Trophoblast cell (in vitro differentiated cells and primary cell): ENCODE data around the gene KCNK3.
"Not testable (repeated sequence)": the region's sequence is repeated elsewhere in the genome, so short reads cannot be mapped to it uniquely, and the experiment has no call there.

Experiments
- DNase-seq, 2 donors: peaks; one replicate each; pipeline ENCODE4 v3.0.0-alpha.2; 2016
- H2AFZ ChIP-seq: 2 replicates; pipeline ENCODE4 v1.6.1; 2013; ENCODE audit warnings: low read length, moderate library complexity, mild to moderate bottlenecking; ENCODE audit not compliant: insufficient read depth, poor library complexity
- H2AK5ac ChIP-seq: 2 replicates; pipeline ENCODE4 v1.6.1; 2013; ENCODE audit warnings: mild to moderate bottlenecking, low read length
- H2BK120ac ChIP-seq: 2 replicates; pipeline ENCODE4 v1.6.1; 2013; ENCODE audit warnings: low read length, mild to moderate bottlenecking, moderate library complexity; ENCODE audit not compliant: insufficient read depth, poor library complexity
- H2BK12ac ChIP-seq: 2 replicates; pipeline ENCODE4 v1.6.1; 2013; ENCODE audit warnings: mild to moderate bottlenecking, low read length, moderate library complexity
- H2BK5ac ChIP-seq: 2 replicates; pipeline ENCODE4 v1.6.1; 2013; ENCODE audit warnings: low read length, low read depth, moderate library complexity, mild to moderate bottlenecking; ENCODE audit not compliant: poor library complexity
- H3K14ac ChIP-seq: 2 replicates; pipeline ENCODE4 v1.6.1; 2013; ENCODE audit warnings: mild to moderate bottlenecking, low read length
- H3K18ac ChIP-seq: 2 replicates; pipeline ENCODE4 v1.6.1; 2013; ENCODE audit warnings: mild to moderate bottlenecking, low read length
- H3K23ac ChIP-seq: 2 replicates; pipeline ENCODE4 v1.6.1; 2013; ENCODE audit warnings: low read length
- H3K27ac ChIP-seq: 2 replicates; pipeline ENCODE4 v1.5.1; 2013; ENCODE audit warnings: low read depth, mild to moderate bottlenecking, inconsistent platforms, low read length, moderate library complexity
- H3K27me3 ChIP-seq: 2 replicates; pipeline ENCODE4 v1.6.1; 2013; ENCODE audit warnings: inconsistent platforms, mild to moderate bottlenecking, low read length, moderate library complexity; ENCODE audit not compliant: insufficient read depth
- H3K36me3 ChIP-seq, 2 experiments: 1 replicate in 1 of 2; 2 replicates in 1 of 2; pipeline ENCODE4 v1.6.1; 2013; ENCODE audit warnings: low read length in 2 of 2, mild to moderate bottlenecking in 2 of 2, moderate library complexity in 1 of 2; ENCODE audit not compliant: insufficient read depth in 2 of 2, control insufficient read depth in 1 of 2
- H3K4ac ChIP-seq: 2 replicates; pipeline ENCODE4 v1.6.1; 2013; ENCODE audit warnings: low read depth, mild to moderate bottlenecking, low read length, moderate library complexity
- H3K4me1 ChIP-seq, 2 experiments: 1 replicate in 1 of 2; 2 replicates in 1 of 2; pipeline ENCODE4 v1.6.1; 2013; ENCODE audit warnings: low read length in 2 of 2, mild to moderate bottlenecking in 2 of 2, moderate library complexity in 1 of 2; ENCODE audit not compliant: insufficient read depth in 2 of 2, control insufficient read depth in 1 of 2
- H3K4me2 ChIP-seq: 2 replicates; pipeline ENCODE4 v1.6.1; 2013; ENCODE audit warnings: inconsistent platforms, mild to moderate bottlenecking, low read length, moderate library complexity
- H3K4me3 ChIP-seq: 2 replicates; pipeline ENCODE4 v1.5.1; 2013; ENCODE audit warnings: mild to moderate bottlenecking, low read depth, low read length, inconsistent platforms
- H3K79me1 ChIP-seq: one replicate; pipeline ENCODE4 v1.6.1; 2013; ENCODE audit warnings: low read length
- H3K79me2 ChIP-seq: 2 replicates; pipeline ENCODE4 v1.6.1; 2013; ENCODE audit warnings: low read length, mild to moderate bottlenecking; ENCODE audit not compliant: control insufficient read depth, insufficient read depth, poor library complexity
- H3K9ac ChIP-seq: 2 replicates; pipeline ENCODE4 v1.6.1; 2013; ENCODE audit warnings: mild to moderate bottlenecking, low read length
- H3K9me3 ChIP-seq: 2 replicates; pipeline ENCODE4 v1.6.1; 2013; ENCODE audit warnings: low read depth, mild to moderate bottlenecking, control low read depth, inconsistent platforms, low read length; ENCODE audit not compliant: insufficient read depth
- H4K12ac ChIP-seq: 2 replicates; pipeline ENCODE4 v1.6.1; 2013; ENCODE audit warnings: low read depth, mild to moderate bottlenecking, low read length, moderate library complexity
- H4K8ac ChIP-seq: 2 replicates; pipeline ENCODE4 v1.6.1; 2013; ENCODE audit warnings: low read depth, mild to moderate bottlenecking, low read length, moderate library complexity
- H4K91ac ChIP-seq: one replicate; pipeline ENCODE4 v1.6.1; 2013; ENCODE audit warnings: low read depth, mild to moderate bottlenecking, low read length, moderate library complexity
- WGBS: extraction: QIAGEN DNeasy Blood & Tissue Kit; methylation state at CpG from one replicate; pipeline ENCODE4 v1.1.7; 2013; ENCODE audit warnings: missing lambda C conversion rate; ENCODE audit not compliant: insufficient read length, insufficient coverage; ENCODE audit errors: extremely low coverage; 5-methylcytosine and 5-hydroxymethylcytosine counted together

Gene KCNK3

DNA sequence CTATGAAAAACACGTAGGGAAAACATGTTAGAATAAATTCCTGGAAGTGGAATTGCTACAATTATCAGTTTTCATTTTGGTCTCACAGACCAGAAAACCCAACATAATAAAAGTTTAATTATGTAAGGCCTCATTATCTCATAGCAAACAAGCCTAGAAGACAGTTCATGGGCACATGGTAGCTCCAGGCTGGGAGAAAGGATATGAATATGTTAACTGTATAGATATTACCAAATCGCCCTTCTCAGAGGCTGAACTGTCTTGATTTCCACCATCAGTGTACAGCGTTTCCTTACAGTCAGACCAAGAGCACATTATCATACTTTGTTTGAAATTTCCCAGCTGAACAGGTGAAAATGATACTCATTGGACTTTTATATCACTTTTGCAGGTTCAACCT lies 54.4 kb downstream of the KCNK3 start:
- Histone ChIP-seq H4K12ac (no peak overlapping the region), H3K14ac (no peak overlapping the region), H3K79me1 (no peaks in the 10 kb centered on the region), H3K23ac (no peak overlapping the region), H3K27me3 (no peaks in the 10 kb centered on the region), H2AFZ (no peak overlapping the region), H3K4me1 (peaks cover 3% of the 10 kb centered on the region in 2 experiments), H3K79me2 (no peaks in the 10 kb centered on the region), H2BK5ac (no peak overlapping the region), H4K8ac (no peak overlapping the region), H3K4me2 (no peak overlapping the region), H3K27ac (no peak overlapping the region), H3K4me3 (no peak overlapping the region), H2AK5ac (no peak overlapping the region), H3K18ac (no peak overlapping the region), H4K91ac (no peak overlapping the region), H2BK120ac (no peak overlapping the region), H3K9ac (no peak overlapping the region), H3K4ac (no peak overlapping the region), H3K36me3 (no peaks in the 10 kb centered on the region), H2BK12ac (no peak overlapping the region), H3K9me3 (peaks cover 2% of the 10 kb centered on the region)
- WGBS = no CpG with 5 or more reads among the region's 3 CpGs
- no peak for DNase-seq

DNA sequence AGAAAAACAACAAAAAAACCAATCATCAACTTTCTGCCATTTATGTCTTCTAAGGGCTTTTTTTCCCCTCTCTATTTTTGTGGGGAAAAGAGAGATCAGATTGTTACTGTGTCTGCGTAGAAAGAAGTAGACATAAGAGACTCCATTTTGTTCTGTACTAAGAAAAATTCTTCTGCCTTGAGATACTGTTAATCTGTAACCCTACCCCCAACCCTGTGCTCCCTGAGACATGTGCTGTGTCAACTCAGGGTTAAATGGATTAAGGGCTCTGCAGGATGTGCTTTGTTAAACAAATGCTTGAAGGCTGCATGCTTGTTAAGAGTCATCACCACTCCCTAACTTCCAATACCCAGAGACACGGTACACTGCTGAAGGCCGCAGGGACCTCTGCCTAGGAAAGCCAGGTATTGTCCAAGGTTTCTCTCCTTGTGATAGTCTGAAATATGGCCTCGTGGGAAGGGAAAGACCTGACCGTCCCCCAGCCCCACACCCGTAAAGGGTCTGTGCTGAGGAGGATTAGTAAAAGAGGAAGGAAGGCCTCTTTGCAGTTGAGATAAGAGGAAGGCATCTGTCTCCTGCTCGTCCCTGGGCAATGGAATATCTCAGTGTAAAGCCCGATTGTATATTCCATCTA lies 57.4 kb downstream of the KCNK3 start:
- Histone ChIP-seq H3K27ac (peak overlapping the region; percentile 27), H2BK12ac (peak overlapping the region; percentile 86), H4K8ac (peak overlapping the region; percentile 67), H2AFZ (peak overlapping the region; percentile 72), H2BK120ac (peak overlapping the region; percentile 81)
- not testable (repeated sequence) for H3K9me3 ChIP-seq, H3K4me2 ChIP-seq, H3K9ac ChIP-seq, H3K4me1 ChIP-seq, H2BK5ac ChIP-seq, H3K79me1 ChIP-seq, H3K14ac ChIP-seq, H4K12ac ChIP-seq, H2AK5ac ChIP-seq, H3K23ac ChIP-seq, H3K4me3 ChIP-seq, H3K18ac ChIP-seq, H3K36me3 ChIP-seq, H3K79me2 ChIP-seq, H4K91ac ChIP-seq, DNase-seq, H3K27me3 ChIP-seq, H3K4ac ChIP-seq
- WGBS = no CpG with 5 or more reads among the region's 8 CpGs

DNA sequence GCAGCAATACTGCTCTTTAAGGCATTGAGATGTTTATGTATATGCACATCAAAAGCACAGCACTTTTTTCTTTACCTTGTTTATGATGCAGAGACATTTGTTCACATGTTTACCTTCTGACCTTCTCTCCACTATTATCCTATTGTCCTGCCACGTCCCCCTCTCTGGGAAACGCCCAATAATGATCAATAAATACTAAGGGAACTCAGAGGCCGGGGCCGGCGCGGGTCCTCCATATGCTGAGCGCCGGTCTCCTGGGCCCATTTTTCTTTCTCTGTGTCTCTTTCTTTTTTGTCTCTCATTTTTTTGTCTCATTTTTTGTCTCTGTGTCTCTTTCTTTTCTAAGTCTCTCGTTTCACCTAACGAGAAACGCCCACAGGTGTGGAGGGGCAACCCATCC lies 57.9 kb downstream of the KCNK3 start:
- H3K4ac ChIP-seq, H3K36me3 ChIP-seq, H2BK12ac ChIP-seq, H2AFZ ChIP-seq, H3K79me2 ChIP-seq, H3K79me1 ChIP-seq, H4K8ac ChIP-seq, H4K91ac ChIP-seq, H3K4me2 ChIP-seq, H2AK5ac ChIP-seq, H3K9me3 ChIP-seq, H3K4me1 ChIP-seq, H2BK120ac ChIP-seq, H3K14ac ChIP-seq, H3K27ac ChIP-seq, H4K12ac ChIP-seq, DNase-seq, H3K18ac ChIP-seq, H3K23ac ChIP-seq, H3K9ac ChIP-seq, H3K27me3 ChIP-seq, H3K4me3 ChIP-seq, H2BK5ac ChIP-seq: not testable (repeated sequence)
- WGBS = no CpG with 5 or more reads among the region's 11 CpGs

DNA sequence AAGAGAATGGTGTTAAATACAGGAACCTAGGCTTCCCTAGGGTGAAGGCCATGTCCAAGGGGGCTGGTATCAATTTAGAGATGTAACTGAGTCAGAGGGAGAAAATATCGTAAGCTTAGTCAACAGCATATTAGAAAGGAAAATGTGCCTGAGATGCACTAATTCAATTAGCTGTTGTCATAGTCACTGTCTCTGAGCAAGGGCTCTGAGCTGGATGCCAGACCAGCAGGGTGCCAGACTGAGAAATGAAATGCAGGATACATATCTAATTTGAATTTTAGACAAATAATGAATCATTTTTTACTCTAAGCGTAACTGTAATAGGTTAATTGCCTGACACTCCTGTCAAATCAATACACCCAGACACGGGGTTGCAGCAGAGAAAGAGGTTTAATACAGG lies 60.1 kb downstream of the KCNK3 start:
- Histone ChIP-seq H3K14ac (no peak overlapping the region), H2BK12ac (no peak overlapping the region), H3K79me2 (no peaks in the 10 kb centered on the region), H3K4me1 (peaks cover 3 to 10% of the 10 kb centered on the region in 2 experiments), H3K23ac (no peak overlapping the region), H3K9me3 (peaks cover 2% of the 10 kb centered on the region), H2BK5ac (no peak overlapping the region), H3K4me3 (no peak overlapping the region), H4K12ac (no peak overlapping the region), H3K27me3 (no peaks in the 10 kb centered on the region), H3K79me1 (no peaks in the 10 kb centered on the region), H2BK120ac (no peak overlapping the region), H3K18ac (no peak overlapping the region), H3K9ac (no peak overlapping the region), H4K8ac (no peak overlapping the region), H2AFZ (no peak overlapping the region), H4K91ac (no peak overlapping the region), H3K36me3 (no peaks in the 10 kb centered on the region), H3K27ac (no peak overlapping the region), H2AK5ac (no peak overlapping the region), H3K4me2 (no peak overlapping the region), H3K4ac (no peak overlapping the region)
- no CpG with 5 or more reads among the region's 3 CpGs for WGBS
- no peak for DNase-seq
